Activated CD8-positive, alpha-beta memory T cell treated with anti-CD3 and anti-CD28 coated beads, Interleukin-2, amount 50 U/mL, for 1 hour (primary cell): ENCODE measurements around the gene PCDH9.
A peak's percentile ranks its signal among the peaks of the same experiment; 100 is the strongest.

Source experiments
- DNase-seq: peaks from one replicate; pipeline ENCODE4 v3.0.0-alpha.2; 2020; ENCODE audit errors: extremely low read depth

PCDH9 gene

GRCh38 chr13:67229481-67230403 is at the start of gene PCDH9:
Gene PCDH9, minus strand, starts transcription at chr13:67230336. Its CDS starts 1,896 bp downstream, at chr13:67228440.
- DNase-seq, result no peak

- no peak for DNase-seq
Measured at GRCh38 chr13:67278235-67278634, 48.1 kb upstream of the PCDH9 start.

- no peak for DNase-seq
Measured at GRCh38 chr13:67277581-67277980, 47.4 kb upstream of the PCDH9 start.

GRCh38 chr13:67275351-67275960 is 45.3 kb upstream of the PCDH9 start:
- DNase-seq, result no peak

GRCh38 chr13:67273001-67273400 is 42.9 kb upstream of the PCDH9 start:
- no peak for DNase-seq

- DNase-seq, result no peak
Measured at GRCh38 chr13:67267136-67267535, 37.0 kb upstream of the PCDH9 start.

GRCh38 chr13:67259208-67259607 is 29.1 kb upstream of the PCDH9 start:
- DNase-seq, result no peak

- DNase-seq, result no peak
Measured at GRCh38 chr13:67258482-67258881, 28.3 kb upstream of the PCDH9 start.

GRCh38 chr13:67238861-67239260 is 8.7 kb upstream of the PCDH9 start:
- DNase-seq, result no peak

- no peak for DNase-seq
Measured at GRCh38 chr13:67238277-67238859, 8.2 kb upstream of the PCDH9 start.

GRCh38 chr13:67235265-67235664 is 5.1 kb upstream of the PCDH9 start:
- DNase-seq, result no peak

GRCh38 chr13:67232384-67232783 is 2.2 kb upstream of the PCDH9 start:
- DNase-seq, result no peak

GRCh38 chr13:67231289-67232000 is 1.3 kb upstream of the PCDH9 start:
- DNase-seq, result no peak

GRCh38 chr13:67230404-67231288 is 510 bp upstream of the PCDH9 start:
- peak; percentile 38 for DNase-seq

GRCh38 chr13:67228916-67229315 is 1.2 kb downstream of the PCDH9 start:
- DNase-seq, result no peak

GRCh38 chr13:67228031-67228430 is 2.1 kb downstream of the PCDH9 start:
- no peak for DNase-seq

- DNase-seq, result no peak
Measured at GRCh38 chr13:67227131-67227983, 2.8 kb downstream of the PCDH9 start.

- no peak for DNase-seq
Measured at GRCh38 chr13:67226696-67227095, 3.4 kb downstream of the PCDH9 start.

GRCh38 chr13:67225252-67226159 is 4.6 kb downstream of the PCDH9 start:
- DNase-seq, result no peak
